Panc1 (cell line): Measurements from ENCODE around the gene SDSL. TPM values are rescaled to one million over a fixed set of nuclear protein-coding genes. Genes with fewer than 3 reads are reported as not detected.

Experiments used
- ATAC-seq: fragments of 200-7000 bp; cut with Tn5 transposase; 2 replicates; pipeline ENCODE4 v1.9.1; 2020; ENCODE audit warnings: mild to moderate bottlenecking, moderate library complexity
- BruUV-seq: library from RNA; stranded (reverse); fragments of 400-500 nt; replicated peaks from 2 replicates; lab custom pipeline; 2021; lab: Mats Ljungman, UMichigan
- CTCF ChIA-PET: fragments of 300-600 bp; sonication (Branson Sonifier 250); formaldehyde crosslinking; loops from one replicate; lab custom pipeline; 2022; ENCODE audit warnings: antibody characterized with exemption; lab: Charles Lee
- POLR2A ChIA-PET: fragments of 300-600 bp; sonication (Branson Sonifier 250); formaldehyde crosslinking; loops from one replicate; lab custom pipeline; 2022; ENCODE audit warnings: antibody characterized with exemption; lab: Charles Lee
- DNase-seq: peaks from one replicate; pipeline ENCODE4 v3.0.0-alpha.2; 2010; ENCODE audit warnings: low read depth, low spot score
- H3K27ac ChIP-seq: 2 replicates; pipeline ENCODE4 v1.5.1; 2011; ENCODE audit warnings: mild to moderate bottlenecking, low read length, inconsistent platforms
- H3K27me3 ChIP-seq: fragments of 200-500 bp; sonication (Bioruptor generic); 2 replicates; pipeline ENCODE4 v1.6.0; 2014; ENCODE audit warnings: low read length, inconsistent platforms; ENCODE audit not compliant: control insufficient read depth, insufficient read depth
- H3K36me3 ChIP-seq: fragments of 200-500 bp; sonication (Bioruptor generic); 2 replicates; pipeline ENCODE4 v1.5.1; 2014; ENCODE audit warnings: inconsistent platforms, mild to moderate bottlenecking, low read length, moderate library complexity; ENCODE audit not compliant: control insufficient read depth, insufficient read depth
- H3K4me1 ChIP-seq: 2 replicates; pipeline ENCODE4 v1.5.1; 2011; ENCODE audit warnings: inconsistent platforms, mild to moderate bottlenecking, low read length, moderate library complexity; ENCODE audit not compliant: control insufficient read depth, insufficient read depth
- H3K4me3 ChIP-seq, 2 experiments: 2 replicates each; pipeline ENCODE4 v1.5.1; 2011 to 2012; ENCODE audit warnings: low read depth in 2 of 2, low read length in 2 of 2, mild to moderate bottlenecking in 2 of 2, inconsistent platforms in 1 of 2, moderate library complexity in 1 of 2
- H3K9me3 ChIP-seq: fragments of 200-500 bp; sonication (Bioruptor generic); 2 replicates; pipeline ENCODE4 v1.5.1; 2014; ENCODE audit warnings: low read depth, mild to moderate bottlenecking, inconsistent platforms, low read length, moderate library complexity; ENCODE audit not compliant: control insufficient read depth, insufficient read depth
- POLR2AphosphoS5 ChIP-seq: IDR thresholded peaks from 2 replicates; pipeline ENCODE4 v1.6.1; 2012; ENCODE audit warnings: mild to moderate bottlenecking, low read depth, low read length, moderate library complexity
- SIN3A ChIP-seq: IDR thresholded peaks from 2 replicates; pipeline ENCODE4 v1.6.1; 2012; ENCODE audit warnings: low read depth, mild to moderate bottlenecking, low read length, moderate library complexity, borderline replicate concordance; ENCODE audit not compliant: insufficient read depth
- TCF7L2 ChIP-seq: IDR thresholded peaks from 2 replicates; pipeline ENCODE4 v1.6.1; 2011; ENCODE audit warnings: mild to moderate bottlenecking, low read depth, low read length, inconsistent platforms
- in situ Hi-C: cut with HindIII; loops from 2 replicates; pipeline ENCODE4 v1.10.0; 2016; ENCODE audit warnings: low sequenced_read_pairs, low pct_unique_long_range_greater_than_20kb
- intact Hi-C: fragments of 100-400 bp; cut with micrococcal nuclease; formaldehyde crosslinking; loops from one replicate; pipeline ENCODE4 v1.10.0; 2022; ENCODE audit not compliant: unreplicated experiment
- total RNA-seq: library from RNA; stranded (reverse); gene quantifications from one replicate; pipeline ENCODE4 v1.2.1, GENCODE V29; 2021; ENCODE audit not compliant: unreplicated experiment
- TF ChIP-seq, protein P1 (sequence below): fragments of 450-650 bp; IDR thresholded peaks from 2 replicates; pipeline ENCODE4 v1.5.1; 2017; ENCODE audit warnings: mild to moderate bottlenecking
- TF ChIP-seq, protein P2 (sequence below), 2 experiments: IDR thresholded peaks; 2 replicates each; pipeline ENCODE4 v1.6.1; 2011 to 2012; ENCODE audit warnings: low read depth in 2 of 2, control low read depth in 1 of 2, low read length in 1 of 2, mild to moderate bottlenecking in 1 of 2, moderate library complexity in 1 of 2; ENCODE audit not compliant: insufficient read depth in 1 of 2

Gene SDSL
- total RNA-seq, 1 experiment from 2014 or later, result 5.8 TPM

GRCh38 chr12:113463746-113464451 lies 41.7 kb downstream of the SDSL start:
- ATAC-seq, result no peak
- Histone ChIP-seq H3K4me3 (peak overlapping the region in 1 of 2 experiments; percentile 23; a peak in 2 of 4 replicates), H3K4me1 (peaks cover 13% of the 10 kb centered on the region), H3K36me3 (no peaks in the 10 kb centered on the region), H3K9me3 (no peaks in the 10 kb centered on the region), H3K27me3 (peaks cover 39% of the 10 kb centered on the region), H3K27ac (no peak overlapping the region)
- no peak for DNase-seq
- TF ChIP-seq, protein P1, sequence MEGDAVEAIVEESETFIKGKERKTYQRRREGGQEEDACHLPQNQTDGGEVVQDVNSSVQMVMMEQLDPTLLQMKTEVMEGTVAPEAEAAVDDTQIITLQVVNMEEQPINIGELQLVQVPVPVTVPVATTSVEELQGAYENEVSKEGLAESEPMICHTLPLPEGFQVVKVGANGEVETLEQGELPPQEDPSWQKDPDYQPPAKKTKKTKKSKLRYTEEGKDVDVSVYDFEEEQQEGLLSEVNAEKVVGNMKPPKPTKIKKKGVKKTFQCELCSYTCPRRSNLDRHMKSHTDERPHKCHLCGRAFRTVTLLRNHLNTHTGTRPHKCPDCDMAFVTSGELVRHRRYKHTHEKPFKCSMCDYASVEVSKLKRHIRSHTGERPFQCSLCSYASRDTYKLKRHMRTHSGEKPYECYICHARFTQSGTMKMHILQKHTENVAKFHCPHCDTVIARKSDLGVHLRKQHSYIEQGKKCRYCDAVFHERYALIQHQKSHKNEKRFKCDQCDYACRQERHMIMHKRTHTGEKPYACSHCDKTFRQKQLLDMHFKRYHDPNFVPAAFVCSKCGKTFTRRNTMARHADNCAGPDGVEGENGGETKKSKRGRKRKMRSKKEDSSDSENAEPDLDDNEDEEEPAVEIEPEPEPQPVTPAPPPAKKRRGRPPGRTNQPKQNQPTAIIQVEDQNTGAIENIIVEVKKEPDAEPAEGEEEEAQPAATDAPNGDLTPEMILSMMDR, result no peak
- TF ChIP-seq TCF7L2, result no peak
- TF ChIP-seq, protein P2, sequence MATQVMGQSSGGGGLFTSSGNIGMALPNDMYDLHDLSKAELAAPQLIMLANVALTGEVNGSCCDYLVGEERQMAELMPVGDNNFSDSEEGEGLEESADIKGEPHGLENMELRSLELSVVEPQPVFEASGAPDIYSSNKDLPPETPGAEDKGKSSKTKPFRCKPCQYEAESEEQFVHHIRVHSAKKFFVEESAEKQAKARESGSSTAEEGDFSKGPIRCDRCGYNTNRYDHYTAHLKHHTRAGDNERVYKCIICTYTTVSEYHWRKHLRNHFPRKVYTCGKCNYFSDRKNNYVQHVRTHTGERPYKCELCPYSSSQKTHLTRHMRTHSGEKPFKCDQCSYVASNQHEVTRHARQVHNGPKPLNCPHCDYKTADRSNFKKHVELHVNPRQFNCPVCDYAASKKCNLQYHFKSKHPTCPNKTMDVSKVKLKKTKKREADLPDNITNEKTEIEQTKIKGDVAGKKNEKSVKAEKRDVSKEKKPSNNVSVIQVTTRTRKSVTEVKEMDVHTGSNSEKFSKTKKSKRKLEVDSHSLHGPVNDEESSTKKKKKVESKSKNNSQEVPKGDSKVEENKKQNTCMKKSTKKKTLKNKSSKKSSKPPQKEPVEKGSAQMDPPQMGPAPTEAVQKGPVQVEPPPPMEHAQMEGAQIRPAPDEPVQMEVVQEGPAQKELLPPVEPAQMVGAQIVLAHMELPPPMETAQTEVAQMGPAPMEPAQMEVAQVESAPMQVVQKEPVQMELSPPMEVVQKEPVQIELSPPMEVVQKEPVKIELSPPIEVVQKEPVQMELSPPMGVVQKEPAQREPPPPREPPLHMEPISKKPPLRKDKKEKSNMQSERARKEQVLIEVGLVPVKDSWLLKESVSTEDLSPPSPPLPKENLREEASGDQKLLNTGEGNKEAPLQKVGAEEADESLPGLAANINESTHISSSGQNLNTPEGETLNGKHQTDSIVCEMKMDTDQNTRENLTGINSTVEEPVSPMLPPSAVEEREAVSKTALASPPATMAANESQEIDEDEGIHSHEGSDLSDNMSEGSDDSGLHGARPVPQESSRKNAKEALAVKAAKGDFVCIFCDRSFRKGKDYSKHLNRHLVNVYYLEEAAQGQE (IDR thresholded peaks at IDR 0.05; ENCODE audit: insufficient read depth in 1 of 2, low read depth in 2 of 2, low read length in 1 of 2), result no peak
- TF ChIP-seq SIN3A, result no peak
- TF ChIP-seq POLR2AphosphoS5, result no peak
- intact Hi-C loops (loop anchor here (2.0 kb wide), 1 partner anchor 449 kb away; no protein-coding TSS in a partner anchor), in situ Hi-C loops (no loop called here)
- no TSS peak for BruUV-seq
- ChIA-PET POLR2A (no interaction called here), CTCF (no interaction called here)

DNA sequence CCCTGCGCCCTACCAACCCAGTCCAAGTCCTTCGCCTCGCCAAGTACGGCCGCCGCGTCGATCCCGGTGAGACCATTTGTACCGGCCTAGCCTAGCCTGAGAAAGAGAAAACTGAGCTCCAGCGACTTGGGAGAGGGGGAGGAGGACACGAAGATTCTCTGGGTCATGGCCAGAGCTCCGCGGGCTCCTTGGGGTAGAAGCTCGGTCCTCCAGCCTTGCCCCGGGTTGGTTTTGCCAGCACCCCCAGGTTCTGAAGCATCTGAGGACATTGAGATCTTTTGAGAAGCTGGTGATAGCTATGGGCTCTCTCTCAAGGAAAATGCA lies 42.2 kb downstream of the SDSL start:
- H3K4me3 ChIP-seq, result peak overlapping the region in 1 of 2 experiments; percentile 23; a peak in 1 of 4 replicates
- H3K27me3 ChIP-seq, result peaks cover 44% of the 10 kb centered on the region
- H3K4me1 ChIP-seq, result peaks cover 13% of the 10 kb centered on the region
- no peak for ATAC-seq
- H3K27ac ChIP-seq, result no peak overlapping the region
- BruUV-seq, result no TSS peak
- H3K9me3 ChIP-seq, result no peaks in the 10 kb centered on the region
- ChIA-PET CTCF (interaction anchor here (0.5 kb wide), 1 partner anchor 254 kb away, joined by 4 read pairs; no protein-coding TSS in a partner anchor), POLR2A (no interaction called here)
- intact Hi-C loops (no loop called here), in situ Hi-C loops (no loop called here)
- TF ChIP-seq, protein P2 (IDR thresholded peaks at IDR 0.05; ENCODE audit: insufficient read depth in 1 of 2, low read depth in 2 of 2, low read length in 1 of 2), result no peak
- TF ChIP-seq TCF7L2, result no peak
- no peak for TF ChIP-seq POLR2AphosphoS5
- TF ChIP-seq, protein P1, result no peak
- no peak for TF ChIP-seq SIN3A
- no peak for DNase-seq
- H3K36me3 ChIP-seq, result no peaks in the 10 kb centered on the region
